Activated CD8-positive, alpha-beta T cell treated with anti-CD3 and anti-CD28 coated beads, Interleukin-2, amount 10 ng/mL, durations not matched to agents 7 days and 5 days (primary cell): Measurements from ENCODE around the gene CRTC3. TPM values are rescaled to one million over a fixed set of nuclear protein-coding genes. Genes with fewer than 3 reads are reported as not detected.

Experiments
- ATAC-seq: fragments of 150-1000 bp; cut with Tn5 transposase; one replicate; pipeline ENCODE4 v1.10.0; 2021; ENCODE audit warnings: moderate library complexity
- CTCF ChIA-PET: fragments of 350-600 bp; sonication (Branson Sonifier 250); formaldehyde crosslinking; loops from one replicate; lab custom pipeline; 2021; ENCODE audit warnings: antibody characterized with exemption; lab: Charles Lee
- POLR2A ChIA-PET: fragments of 350-600 bp; sonication (Branson Sonifier 250); formaldehyde crosslinking; loops from one replicate; lab custom pipeline; 2021; ENCODE audit warnings: antibody characterized with exemption; lab: Charles Lee
- DNase-seq: peaks from one replicate; pipeline ENCODE4 v3.0.0-alpha.2; 2020
- H3K27ac Mint-ChIP-seq: one replicate; pipeline ENCODE4 v1.8.0; 2021; ENCODE audit warnings: mild to moderate bottlenecking, mixed read lengths
- H3K27me3 Mint-ChIP-seq: one replicate; pipeline ENCODE4 v1.8.0; 2021; ENCODE audit warnings: low read depth, mixed read lengths
- H3K36me3 Mint-ChIP-seq: one replicate; pipeline ENCODE4 v1.8.0; 2021; ENCODE audit warnings: low read depth, mixed read lengths
- H3K4me1 Mint-ChIP-seq: one replicate; pipeline ENCODE4 v1.8.0; 2021; ENCODE audit warnings: low read depth, mixed read lengths
- H3K4me3 Mint-ChIP-seq: one replicate; pipeline ENCODE4 v1.8.0; 2021; ENCODE audit warnings: mild to moderate bottlenecking, mixed read lengths
- H3K9me3 Mint-ChIP-seq: one replicate; pipeline ENCODE4 v1.8.0; 2022; ENCODE audit warnings: mixed read lengths; ENCODE audit not compliant: insufficient read depth
- total RNA-seq, 2 experiments: library from RNA; stranded (reverse); gene quantifications; one replicate each; pipeline ENCODE4 v1.2.3, GENCODE V29; 2021

The CRTC3 gene
- total RNA-seq, 2 experiments from 2014 or later, result 64.9 to 66.6 TPM

- H3K9me3 Mint-ChIP-seq, result no peaks in the 10 kb centered on the region
- DNase-seq, result peak; percentile 42
- H3K27ac Mint-ChIP-seq, result peak overlapping the region; percentile 92
- CTCF ChIA-PET, result interaction anchor here (0.9 to 3.8 kb wide), 10 partner anchors 12 to 256 kb away, joined by 3 to 21 read pairs (median 4); partner anchors contain the start of gene BLM
- ATAC-seq, result peak; percentile 81
- H3K4me1 Mint-ChIP-seq, result peaks cover 52% of the 10 kb centered on the region
- H3K36me3 Mint-ChIP-seq, result peaks cover 8% of the 10 kb centered on the region
- peak overlapping the region; percentile 52 for H3K4me3 Mint-ChIP-seq
- POLR2A ChIA-PET, result interaction anchor here (0.6 to 2.6 kb wide), 8 partner anchors 9 to 39 kb away, joined by 3 to 20 read pairs (median 6); partner anchors contain the start of gene BLM
- H3K27me3 Mint-ChIP-seq, result peaks cover 3% of the 10 kb centered on the region
Measured at GRCh38 chr15:90677807-90678790, 148.4 kb downstream of the CRTC3 start.

DNA sequence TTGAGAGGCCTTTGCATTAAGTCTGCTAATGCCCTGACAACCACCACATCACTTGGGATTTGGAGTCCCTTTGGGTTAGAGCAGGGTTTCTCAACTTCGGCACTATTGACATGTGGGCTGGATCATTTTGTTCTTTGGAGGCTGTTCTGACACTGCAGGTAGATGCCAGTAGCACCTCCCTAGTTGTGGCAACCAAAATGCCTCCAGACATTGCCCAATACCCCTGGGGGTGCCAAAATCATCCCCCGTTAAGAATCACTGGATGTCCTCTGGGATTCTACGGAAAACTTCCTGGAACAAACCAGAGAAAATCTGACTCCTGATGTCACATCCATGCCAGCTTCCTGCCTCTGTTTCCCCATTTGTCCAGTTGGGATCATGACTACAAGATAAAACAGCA, 150.2 kb downstream of the CRTC3 start:
- Mint-ChIP-seq H3K36me3 (peaks cover 8% of the 10 kb centered on the region), H3K9me3 (no peaks in the 10 kb centered on the region), H3K4me3 (no peak overlapping the region), H3K4me1 (peaks cover 54% of the 10 kb centered on the region), H3K27ac (no peak overlapping the region), H3K27me3 (no peaks in the 10 kb centered on the region)
- ChIA-PET POLR2A (no interaction called here), CTCF (interaction anchor here (1.1 kb wide), 2 partner anchors 10 to 19 kb away, joined by 3 read pairs; no protein-coding TSS in a partner anchor)
- DNase-seq, result no peak
- no peak for ATAC-seq

- no peak for ATAC-seq
- ChIA-PET POLR2A (interaction anchor here (0.6 kb wide), 1 partner anchor 15 kb away, joined by 3 read pairs; no protein-coding TSS in a partner anchor), CTCF (no interaction called here)
- H3K4me1 Mint-ChIP-seq, result peaks cover 59% of the 10 kb centered on the region
- H3K36me3 Mint-ChIP-seq, result peaks cover 8% of the 10 kb centered on the region
- no peak for DNase-seq
- no peak overlapping the region for H3K4me3 Mint-ChIP-seq
- no peaks in the 10 kb centered on the region for H3K9me3 Mint-ChIP-seq
- no peaks in the 10 kb centered on the region for H3K27me3 Mint-ChIP-seq
- no peak overlapping the region for H3K27ac Mint-ChIP-seq
Measured at GRCh38 chr15:90680371-90680935, 150.7 kb downstream of the CRTC3 start.

GRCh38 chr15:90681056-90681455, 151.3 kb downstream of the CRTC3 start:
- Mint-ChIP-seq H3K36me3 (peaks cover 8% of the 10 kb centered on the region), H3K4me1 (peaks cover 64% of the 10 kb centered on the region), H3K27ac (no peak overlapping the region), H3K27me3 (no peaks in the 10 kb centered on the region), H3K9me3 (no peaks in the 10 kb centered on the region), H3K4me3 (no peak overlapping the region)
- ChIA-PET CTCF (no interaction called here), POLR2A (interaction anchor here (0.6 kb wide), 1 partner anchor 16 kb away, joined by 3 read pairs; no protein-coding TSS in a partner anchor)
- ATAC-seq (no peak), DNase-seq (no peak)

- H3K27me3 Mint-ChIP-seq, result no peaks in the 10 kb centered on the region
- CTCF ChIA-PET, result no interaction called here
- no peak overlapping the region for H3K4me3 Mint-ChIP-seq
- peaks cover 4% of the 10 kb centered on the region for H3K36me3 Mint-ChIP-seq
- POLR2A ChIA-PET, result interaction anchor here (0.6 to 1.6 kb wide), 2 partner anchors 15 to 16 kb away, joined by 3 to 4 read pairs; no protein-coding TSS in a partner anchor
- ATAC-seq, result no peak
- H3K9me3 Mint-ChIP-seq, result no peaks in the 10 kb centered on the region
- H3K4me1 Mint-ChIP-seq, result peaks cover 67% of the 10 kb centered on the region
- no peak overlapping the region for H3K27ac Mint-ChIP-seq
- no peak for DNase-seq
Measured at GRCh38 chr15:90681480-90681879, 151.8 kb downstream of the CRTC3 start.

DNA sequence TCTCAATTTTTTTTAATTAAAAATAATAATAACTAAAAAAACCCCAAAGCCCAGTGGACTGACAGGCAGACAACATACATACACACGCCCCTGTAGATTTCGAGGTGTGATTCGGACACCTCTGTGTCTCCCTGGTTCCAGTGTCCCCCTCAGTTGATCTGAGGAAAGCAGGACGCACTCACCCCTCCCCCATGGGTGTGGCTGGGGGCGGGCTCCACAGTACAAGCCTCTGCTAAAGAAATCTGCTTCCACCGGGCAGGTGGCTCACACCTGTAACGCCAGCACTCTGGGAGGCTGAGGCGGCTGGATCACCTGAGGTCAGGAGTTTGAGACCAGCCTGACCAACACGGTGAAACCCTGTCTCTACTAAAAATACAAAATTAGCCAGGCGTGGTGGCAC, 153.6 kb downstream of the CRTC3 start:
- Mint-ChIP-seq H3K27ac (no peak overlapping the region), H3K27me3 (no peaks in the 10 kb centered on the region), H3K4me1 (peaks cover 73% of the 10 kb centered on the region), H3K36me3 (peaks cover 8% of the 10 kb centered on the region), H3K4me3 (no peak overlapping the region), H3K9me3 (no peaks in the 10 kb centered on the region)
- ATAC-seq (no peak), DNase-seq (no peak)
- POLR2A ChIA-PET, result interaction anchor here (1.6 kb wide), 1 partner anchor 17 kb away, joined by 4 read pairs; no protein-coding TSS in a partner anchor
- CTCF ChIA-PET, result no interaction called here

DNA sequence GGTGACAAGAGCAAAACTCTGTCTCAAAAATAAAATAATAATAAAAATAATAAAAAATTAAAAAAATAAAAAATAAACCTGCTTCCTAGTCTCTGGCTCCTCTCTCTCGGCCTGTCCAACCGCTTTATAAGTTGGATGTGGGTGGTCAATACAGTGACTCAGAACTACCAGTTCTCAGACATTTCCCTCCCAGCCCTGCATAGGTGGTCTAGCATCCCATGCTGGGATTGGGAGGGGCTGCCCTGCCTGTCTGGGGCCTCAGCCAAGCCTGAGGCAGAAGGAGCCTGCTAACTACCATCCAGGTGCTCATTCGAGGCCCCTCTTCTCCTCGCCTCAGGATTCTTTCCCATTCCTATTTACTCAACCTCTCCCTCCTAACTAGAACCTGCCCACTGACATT, 154.2 kb downstream of the CRTC3 start:
- CTCF ChIA-PET, result no interaction called here
- Mint-ChIP-seq H3K27me3 (no peaks in the 10 kb centered on the region), H3K27ac (peak overlapping the region; percentile 55), H3K4me3 (no peak overlapping the region), H3K9me3 (no peaks in the 10 kb centered on the region), H3K4me1 (peaks cover 71% of the 10 kb centered on the region), H3K36me3 (peaks cover 10% of the 10 kb centered on the region)
- no peak for ATAC-seq
- POLR2A ChIA-PET, result interaction anchor here (3.6 kb wide), 1 partner anchor 19 kb away, joined by 35 read pairs; no protein-coding TSS in a partner anchor
- no peak for DNase-seq

- H3K36me3 Mint-ChIP-seq, result peaks cover 10% of the 10 kb centered on the region
- H3K9me3 Mint-ChIP-seq, result no peaks in the 10 kb centered on the region
- no peaks in the 10 kb centered on the region for H3K27me3 Mint-ChIP-seq
- no peak overlapping the region for H3K4me3 Mint-ChIP-seq
- ChIA-PET POLR2A (interaction anchor here (1.9 to 3.6 kb wide), 2 partner anchors 13 to 20 kb away, joined by 4 to 35 read pairs; no protein-coding TSS in a partner anchor), CTCF (interaction anchor here (1.7 kb wide), 1 partner anchor 20 kb away, joined by 6 read pairs; no protein-coding TSS in a partner anchor)
- DNase-seq (no peak), ATAC-seq (no peak)
- H3K27ac Mint-ChIP-seq, result peak overlapping the region; percentile 55
- H3K4me1 Mint-ChIP-seq, result peaks cover 67% of the 10 kb centered on the region
Measured at GRCh38 chr15:90684281-90684680, 154.6 kb downstream of the CRTC3 start.

DNA sequence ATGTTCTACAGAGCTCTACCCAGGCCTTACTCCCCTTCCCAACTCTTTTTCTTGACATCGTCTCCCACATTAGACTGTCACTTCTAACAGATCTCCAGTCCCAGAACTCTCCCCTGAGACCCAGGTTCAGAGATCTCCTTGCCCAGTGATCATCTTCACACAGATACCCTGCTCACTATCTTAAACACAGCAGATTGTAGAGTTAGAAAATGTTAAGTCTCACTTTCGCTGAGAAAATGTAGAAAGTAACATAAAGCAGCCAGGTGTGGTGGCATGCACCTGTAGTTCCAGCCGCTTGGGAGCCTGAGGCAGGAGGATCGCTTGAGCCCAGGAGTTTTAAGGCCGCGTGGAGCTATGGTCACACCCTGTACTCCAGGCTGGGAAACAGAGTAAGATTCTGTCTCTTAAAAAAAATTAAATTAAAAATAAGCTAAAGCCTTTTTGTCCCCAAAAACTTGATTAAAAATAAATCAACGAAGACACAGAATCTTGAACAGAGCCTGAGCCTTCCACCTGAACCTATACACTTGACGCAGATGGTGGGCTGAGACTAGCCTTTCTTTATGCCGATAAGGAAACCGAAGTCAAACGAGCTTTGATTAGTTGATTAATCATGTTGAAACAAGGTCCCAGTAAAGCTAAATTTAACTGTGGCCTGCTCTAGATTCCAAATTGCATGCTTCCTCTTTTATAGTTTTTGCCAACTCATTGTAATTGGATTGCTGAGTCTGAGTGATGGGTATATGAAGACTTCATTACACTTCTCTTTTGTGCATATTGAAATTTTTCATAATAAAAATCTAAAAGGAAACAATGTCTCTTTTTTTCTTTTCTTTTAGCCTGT, 156.1 kb downstream of the CRTC3 start:
- H3K27me3 Mint-ChIP-seq, result no peaks in the 10 kb centered on the region
- ATAC-seq, result peak; percentile 9

DNA sequence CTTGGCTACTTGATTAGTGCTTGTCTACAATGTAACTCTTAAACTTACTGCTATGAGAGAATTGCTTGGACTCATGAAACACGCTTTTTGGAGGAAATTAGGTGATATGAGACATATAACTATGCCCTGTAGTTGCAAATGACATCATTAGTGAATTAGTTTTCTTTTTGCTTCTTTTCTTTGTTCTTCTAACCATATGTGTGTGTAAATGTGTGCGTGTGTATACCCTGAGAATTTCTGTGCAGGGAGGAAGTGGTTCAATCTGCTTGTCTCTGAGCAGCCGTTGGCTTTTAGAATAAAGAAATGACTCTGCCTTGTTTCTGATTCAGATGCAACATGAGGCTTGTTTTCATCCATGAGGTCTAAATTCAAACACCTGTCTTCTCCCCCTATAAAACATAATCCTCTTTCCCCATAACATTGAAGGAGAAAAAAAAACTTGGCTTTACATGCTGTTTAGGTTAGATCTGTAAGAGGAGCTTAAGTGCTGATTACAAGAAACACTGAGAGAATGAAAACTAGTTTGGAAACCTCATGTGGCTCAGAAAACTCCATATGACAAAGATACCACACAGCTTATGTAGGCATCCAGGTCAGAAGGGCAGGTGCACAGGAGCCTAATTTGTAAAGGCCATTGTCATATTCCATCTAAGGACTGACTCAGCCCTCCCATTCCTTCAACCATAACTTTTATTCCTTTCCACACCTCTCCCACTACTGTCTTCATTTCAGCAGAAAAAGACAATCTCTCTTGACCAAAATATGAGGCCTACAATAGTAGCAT, 156.9 kb downstream of the CRTC3 start:
- POLR2A ChIA-PET, result interaction anchor here (0.6 to 3.6 kb wide), 9 partner anchors 8 to 1541 kb away, joined by 3 to 35 read pairs (median 6); partner anchors contain the start of gene BLM
- peak overlapping the region; percentile 98 for H3K27ac Mint-ChIP-seq
- CTCF ChIA-PET, result interaction anchor here (0.6 to 2.5 kb wide), 6 partner anchors 30 to 367 kb away, joined by 3 to 12 read pairs (median 4); partner anchors contain the start of genes BLM and HDDC3
- peak; percentile 94 for ATAC-seq
- peaks cover 60% of the 10 kb centered on the region for H3K4me1 Mint-ChIP-seq
- H3K36me3 Mint-ChIP-seq, result peaks cover 15% of the 10 kb centered on the region
- peak overlapping the region; percentile 47 for H3K4me3 Mint-ChIP-seq
- H3K9me3 Mint-ChIP-seq, result no peaks in the 10 kb centered on the region
- no peaks in the 10 kb centered on the region for H3K27me3 Mint-ChIP-seq
- DNase-seq, result peak; percentile 74

More for the DNA sequence above, 156.1 kb downstream of the CRTC3 start:
- no peaks in the 10 kb centered on the region for H3K9me3 Mint-ChIP-seq
- CTCF ChIA-PET, result interaction anchor here (1.6 to 2.5 kb wide), 5 partner anchors 22 to 246 kb away, joined by 3 to 12 read pairs (median 6); partner anchors contain the start of gene HDDC3
- peak overlapping the region; percentile 47 for H3K4me3 Mint-ChIP-seq
- peak overlapping the region; percentile 98 for H3K27ac Mint-ChIP-seq
- peaks cover 57% of the 10 kb centered on the region for H3K4me1 Mint-ChIP-seq
- POLR2A ChIA-PET, result interaction anchor here (0.6 to 3.6 kb wide), 9 partner anchors 7 to 1542 kb away, joined by 3 to 35 read pairs (median 6); partner anchors contain the start of gene BLM
- no peak for DNase-seq
- H3K36me3 Mint-ChIP-seq, result peaks cover 15% of the 10 kb centered on the region
